Activated CD4-positive, alpha-beta T cell treated with anti-CD3 and anti-CD28 coated beads, Interleukin-10, Interleukin-2, amounts not matched to agents 100 ng/mL and 50 ng/mL, durations not matched to agents 16 hours and 8 hours (primary cell): ENCODE measurements around the gene SCRN1.

ENCODE experiments used
- DNase-seq: peaks from one replicate; pipeline ENCODE4 v3.0.0-alpha.2; 2020

Gene SCRN1

GRCh38 chr7:30003098-30003497 is 13.5 kb upstream of the SCRN1 start:
- no peak for DNase-seq

GRCh38 chr7:30001998-30002397 is 12.4 kb upstream of the SCRN1 start:
- no peak for DNase-seq

- DNase-seq = no peak
Measured at GRCh38 chr7:29998489-29998888, 8.9 kb upstream of the SCRN1 start.

- no peak for DNase-seq
Measured at GRCh38 chr7:29996321-29996720, 6.7 kb upstream of the SCRN1 start.

GRCh38 chr7:29995652-29996051 is 6.1 kb upstream of the SCRN1 start:
- DNase-seq = no peak

GRCh38 chr7:29993140-29993539 is 3.5 kb upstream of the SCRN1 start:
- no peak for DNase-seq

- DNase-seq = no peak
Measured at GRCh38 chr7:29991937-29992336, 2.3 kb upstream of the SCRN1 start.

GRCh38 chr7:29990931-29991330 is 1.3 kb upstream of the SCRN1 start:
- DNase-seq = no peak

GRCh38 chr7:29988424-29989256 is 961 bp downstream of the SCRN1 start:
- DNase-seq = peak; percentile 5

- DNase-seq = no peak
Measured at GRCh38 chr7:29987811-29988317, 1.7 kb downstream of the SCRN1 start.

- no peak for DNase-seq
Measured at GRCh38 chr7:29987083-29987482, 2.5 kb downstream of the SCRN1 start.

- DNase-seq = no peak
Measured at GRCh38 chr7:29980151-29980550, 9.4 kb downstream of the SCRN1 start.

- no peak for DNase-seq
Measured at GRCh38 chr7:29977886-29978651, 11.5 kb downstream of the SCRN1 start.

- DNase-seq = no peak
Measured at GRCh38 chr7:29976673-29977415, 12.8 kb downstream of the SCRN1 start.

- no peak for DNase-seq
Measured at GRCh38 chr7:29976266-29976665, 13.3 kb downstream of the SCRN1 start.

- no peak for DNase-seq
Measured at GRCh38 chr7:29975561-29975960, 14.0 kb downstream of the SCRN1 start.

GRCh38 chr7:29974286-29974685 is 15.3 kb downstream of the SCRN1 start:
- DNase-seq = no peak

- no peak for DNase-seq
Measured at GRCh38 chr7:29972315-29972669, 17.3 kb downstream of the SCRN1 start.

GRCh38 chr7:29971566-29972314 is 17.9 kb downstream of the SCRN1 start:
- no peak for DNase-seq

- DNase-seq = no peak
Measured at GRCh38 chr7:29970158-29970557, 19.4 kb downstream of the SCRN1 start.

GRCh38 chr7:29969738-29970137 is 19.9 kb downstream of the SCRN1 start:
- no peak for DNase-seq

GRCh38 chr7:29968683-29969395 is 20.8 kb downstream of the SCRN1 start:
- no peak for DNase-seq
